Cardiac fibroblast (primary cell): Measurements from ENCODE around the gene SLC27A2.

ENCODE experiments used
- DNase-seq, 2 donors: peaks; one replicate each; pipeline versions ENCODE4 v3.0.0 to v3.0.0-alpha.2; 2010; ENCODE audit warnings: low read depth in 2 of 2
- H3K4me3 ChIP-seq, 2 donors: replicated peaks in 1 of 2; 1 replicate in 1 of 2; 2 replicates in 1 of 2; pipeline ENCODE4 v1.5.1; 2011; ENCODE audit warnings: low read depth in 2 of 2, low read length in 2 of 2, mild to moderate bottlenecking in 2 of 2, moderate library complexity in 1 of 2
- TF ChIP-seq, protein P1 (sequence below): IDR thresholded peaks from one replicate; pipeline ENCODE4 v1.5.1; 2011; ENCODE audit warnings: low read depth, mild to moderate bottlenecking, low read length, inconsistent platforms

Gene SLC27A2

GRCh38 chr15:50260969-50261496 is 79.0 kb downstream of the SLC27A2 start:
- DNase-seq: no peak
- H3K4me3 ChIP-seq: no peak overlapping the region
- TF ChIP-seq, protein P1, sequence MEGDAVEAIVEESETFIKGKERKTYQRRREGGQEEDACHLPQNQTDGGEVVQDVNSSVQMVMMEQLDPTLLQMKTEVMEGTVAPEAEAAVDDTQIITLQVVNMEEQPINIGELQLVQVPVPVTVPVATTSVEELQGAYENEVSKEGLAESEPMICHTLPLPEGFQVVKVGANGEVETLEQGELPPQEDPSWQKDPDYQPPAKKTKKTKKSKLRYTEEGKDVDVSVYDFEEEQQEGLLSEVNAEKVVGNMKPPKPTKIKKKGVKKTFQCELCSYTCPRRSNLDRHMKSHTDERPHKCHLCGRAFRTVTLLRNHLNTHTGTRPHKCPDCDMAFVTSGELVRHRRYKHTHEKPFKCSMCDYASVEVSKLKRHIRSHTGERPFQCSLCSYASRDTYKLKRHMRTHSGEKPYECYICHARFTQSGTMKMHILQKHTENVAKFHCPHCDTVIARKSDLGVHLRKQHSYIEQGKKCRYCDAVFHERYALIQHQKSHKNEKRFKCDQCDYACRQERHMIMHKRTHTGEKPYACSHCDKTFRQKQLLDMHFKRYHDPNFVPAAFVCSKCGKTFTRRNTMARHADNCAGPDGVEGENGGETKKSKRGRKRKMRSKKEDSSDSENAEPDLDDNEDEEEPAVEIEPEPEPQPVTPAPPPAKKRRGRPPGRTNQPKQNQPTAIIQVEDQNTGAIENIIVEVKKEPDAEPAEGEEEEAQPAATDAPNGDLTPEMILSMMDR: no peak

GRCh38 chr15:50261981-50262380 is 80.0 kb downstream of the SLC27A2 start:
- TF ChIP-seq, protein P1: no peak
- DNase-seq: no peak
- no peak overlapping the region for H3K4me3 ChIP-seq

- TF ChIP-seq, protein P1: no peak
- H3K4me3 ChIP-seq: no peak overlapping the region
- no peak for DNase-seq
These were observed 80.5 kb downstream of the SLC27A2 start for GRCh38 chr15:50262533-50262932.

GRCh38 chr15:50265620-50266019 is 83.6 kb downstream of the SLC27A2 start, which contains the start of gene HDC:
Gene HDC, minus strand, starts transcription at chr15:50265726. Its CDS starts 103 bp downstream, at chr15:50265623.
- DNase-seq: no peak
- H3K4me3 ChIP-seq: no peak within 1 kb of the TSS
- TF ChIP-seq, protein P1: no peak

GRCh38 chr15:50267577-50267976 is 85.6 kb downstream of the SLC27A2 start:
- no peak for DNase-seq
- no peak overlapping the region for H3K4me3 ChIP-seq
- TF ChIP-seq, protein P1: no peak

DNA sequence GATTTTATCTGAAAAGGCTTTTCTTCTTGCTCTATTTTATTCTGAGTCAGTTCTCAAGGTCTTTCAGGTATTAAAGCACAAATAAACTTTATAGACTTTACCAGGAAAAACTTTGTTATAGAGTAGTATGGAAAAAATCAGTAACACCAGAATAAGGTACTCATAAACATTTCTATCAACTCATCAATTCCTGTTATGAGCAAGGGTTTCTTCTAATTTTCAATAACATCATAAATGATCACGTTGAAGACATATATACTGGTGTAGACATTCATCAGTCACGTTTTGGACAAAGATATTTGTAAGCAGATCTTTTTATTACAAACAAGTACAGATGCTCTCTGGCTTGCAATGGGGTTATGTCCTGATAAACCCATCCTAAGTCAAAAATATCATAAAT is 93.1 kb downstream of the SLC27A2 start:
- H3K4me3 ChIP-seq: no peak overlapping the region
- TF ChIP-seq, protein P1: no peak
- no peak for DNase-seq

GRCh38 chr15:50275908-50276307 is 93.9 kb downstream of the SLC27A2 start:
- TF ChIP-seq, protein P1: no peak
- H3K4me3 ChIP-seq: no peak overlapping the region
- DNase-seq: no peak
